Endothelial cell of umbilical vein (primary cell): ENCODE data around the gene GGPS1. TPM values are rescaled to one million over a fixed set of nuclear protein-coding genes. Genes with fewer than 3 reads are reported as not detected.

Experiments used
- BruUV-seq: library from RNA; stranded (reverse); fragments of 400-500 nt; replicated peaks from 2 replicates; lab custom pipeline; 2021; lab: Mats Ljungman, UMichigan
- CTCF ChIA-PET: fragments of 300-600, 350-600 bp; sonication (Branson Sonifier 250); formaldehyde crosslinking; loops from one replicate; lab custom pipeline; 2021; ENCODE audit warnings: antibody characterized with exemption, inconsistent platforms; lab: Charles Lee
- POLR2A ChIA-PET: fragments of 300-600, 350-600 bp; sonication (Branson Sonifier 250); formaldehyde crosslinking; loops from one replicate; lab custom pipeline; 2021; ENCODE audit warnings: antibody characterized with exemption, inconsistent platforms; lab: Charles Lee
- DNase-seq: peaks from one replicate; pipeline ENCODE4 v3.0.0-alpha.2; 2011; ENCODE audit warnings: low read depth, low spot score
- FAIRE-seq: peaks from 2 replicates; lab custom pipeline; 2011; peaks lifted over from hg19 to GRCh38; lab: Jason Lieb, UNC
- H2AFZ ChIP-seq: 2 replicates; pipeline ENCODE4 v1.6.0; 2012; ENCODE audit warnings: low read depth, low read length, control low read depth, inconsistent platforms
- H3K27ac ChIP-seq: 2 replicates; pipeline ENCODE4 v1.5.1; 2011; ENCODE audit warnings: low read depth, mild to moderate bottlenecking, control low read depth, low read length, moderate library complexity; ENCODE audit not compliant: insufficient read depth
- H3K27me3 ChIP-seq, 2 experiments: 2 replicates each; pipeline versions ENCODE4 v1.6.0 to v1.6.1; 2011; ENCODE audit warnings: low read length in 2 of 2, mixed read lengths in 1 of 2; ENCODE audit not compliant: control insufficient read depth in 2 of 2, insufficient read depth in 2 of 2
- H3K36me3 ChIP-seq, 2 experiments: 2 replicates in 1 of 2; 3 replicates in 1 of 2; pipeline ENCODE4 v1.5.1; 2011; ENCODE audit warnings: low read length in 2 of 2, mild to moderate bottlenecking in 1 of 2, moderate library complexity in 1 of 2; ENCODE audit not compliant: control insufficient read depth in 2 of 2, insufficient read depth in 2 of 2; ENCODE audit errors: extremely low read depth in 1 of 2
- H3K4me1 ChIP-seq: 3 replicates; pipeline ENCODE4 v1.5.1; 2011; ENCODE audit warnings: mild to moderate bottlenecking, low read length; ENCODE audit not compliant: control insufficient read depth, insufficient read depth; ENCODE audit errors: extremely low read depth
- H3K4me2 ChIP-seq: 2 replicates; pipeline ENCODE4 v1.6.1; 2011; ENCODE audit warnings: low read length, control low read depth, mixed read lengths; ENCODE audit not compliant: insufficient read depth
- H3K4me3 ChIP-seq, 3 experiments: fragments of 200-600 bp in 1 of 3; sonication (generic), shearing (Covaris generic) in 1 of 3; replicated peaks in 1 of 3; 2 replicates each; pipeline ENCODE4 v1.5.1; 2011 to 2016; ENCODE audit warnings: control low read depth in 3 of 3, low read length in 3 of 3, mild to moderate bottlenecking in 2 of 3, inconsistent platforms in 1 of 3, low read depth in 1 of 3, moderate library complexity in 1 of 3; ENCODE audit not compliant: insufficient read depth in 1 of 3
- H3K79me2 ChIP-seq: 2 replicates; pipeline ENCODE4 v1.6.0; 2012; ENCODE audit warnings: low read length, inconsistent platforms; ENCODE audit not compliant: control insufficient read depth, insufficient read depth
- H3K9ac ChIP-seq: replicated peaks from 2 replicates; pipeline ENCODE3; 2011; ENCODE audit warnings: low read length, control low read depth; ENCODE audit not compliant: insufficient read depth; ENCODE audit errors: extremely low read depth
- H3K9me1 ChIP-seq: replicated peaks from 3 replicates; pipeline ENCODE4 v1.6.0; 2011; ENCODE audit warnings: mild to moderate bottlenecking, low read length; ENCODE audit not compliant: control insufficient read depth, insufficient read depth; ENCODE audit errors: extremely low read depth
- H3K9me3 ChIP-seq: replicated peaks from 2 replicates; pipeline ENCODE4 v1.5.1; 2012; ENCODE audit warnings: low read length, inconsistent platforms; ENCODE audit not compliant: control insufficient read depth, insufficient read depth
- H4K20me1 ChIP-seq: replicated peaks from 2 replicates; pipeline ENCODE3; 2011; ENCODE audit warnings: mild to moderate bottlenecking, low read length; ENCODE audit not compliant: control insufficient read depth, insufficient read depth; ENCODE audit errors: extremely low read depth
- CTCF ChIP-seq, 2 donors: IDR thresholded peaks; 1 replicate in 1 of 2; 2 replicates in 1 of 2; pipeline ENCODE4 v1.5.1; 2011; ENCODE audit warnings: low read length in 2 of 2, mild to moderate bottlenecking in 2 of 2, moderate library complexity in 2 of 2, control low read depth in 1 of 2, inconsistent platforms in 1 of 2, low read depth in 1 of 2; ENCODE audit not compliant: insufficient read depth in 1 of 2; ENCODE audit errors: extremely low read depth in 1 of 2
- EZH2 ChIP-seq: IDR thresholded peaks from 2 replicates; pipeline ENCODE4 v1.6.1; 2012; ENCODE audit warnings: borderline replicate concordance, low read depth, mild to moderate bottlenecking, moderate library complexity, low read length, inconsistent platforms; ENCODE audit not compliant: severe bottlenecking
- FOS ChIP-seq: IDR thresholded peaks from 2 replicates; pipeline ENCODE4 v1.6.1; 2011; ENCODE audit warnings: mild to moderate bottlenecking, low read length, moderate library complexity, borderline replicate concordance; ENCODE audit not compliant: insufficient read depth
- GATA2 ChIP-seq: IDR thresholded peaks from 2 replicates; pipeline ENCODE4 v1.7.0; 2011; ENCODE audit warnings: low read depth, mild to moderate bottlenecking, moderate library complexity, mixed read lengths, low read length; ENCODE audit not compliant: insufficient read length, insufficient read depth
- JUN ChIP-seq: IDR thresholded peaks from 2 replicates; pipeline ENCODE4 v1.6.1; 2011; ENCODE audit warnings: borderline replicate concordance, low read depth; ENCODE audit not compliant: insufficient read length, insufficient read depth
- MAX ChIP-seq: IDR thresholded peaks from 2 replicates; pipeline ENCODE4 v1.6.1; 2011; ENCODE audit not compliant: insufficient read depth, insufficient read length
- MYC ChIP-seq: IDR thresholded peaks from one replicate; pipeline ENCODE4 v1.6.1; 2011; ENCODE audit warnings: mild to moderate bottlenecking, low read depth, low read length
- POLR2A ChIP-seq: IDR thresholded peaks from 2 replicates; pipeline ENCODE4 v1.6.1; 2012; ENCODE audit warnings: low read depth, mild to moderate bottlenecking, control low read depth, low read length
- POLR2AphosphoS5 ChIP-seq: IDR thresholded peaks from 2 replicates; pipeline ENCODE4 v1.6.1; 2012; ENCODE audit warnings: low read depth, mild to moderate bottlenecking, control low read depth, low read length, moderate library complexity; ENCODE audit not compliant: insufficient read depth
- dilution Hi-C: fragments of 300-500 bp; cut with MboI; formaldehyde crosslinking; loops from one replicate; pipeline ENCODE4 v1.15.0; 2019; ENCODE audit warnings: low sequenced_read_pairs; ENCODE audit not compliant: extremely low pct_ligation_motif_present
- intact Hi-C: fragments of 100-400 bp; cut with micrococcal nuclease; formaldehyde crosslinking; loops from one replicate; pipeline ENCODE4 v1.10.0; 2022
- polyA plus RNA-seq, 4 experiments: library from polyadenylated mRNA; depleted of rRNA in 3 of 4; stranded (reverse) in 3 of 4; unstranded in 1 of 4; fragments of >200 nt; gene quantifications; 2 replicates each; pipeline versions ENCODE4 v1.2.1 to v1.2.3, GENCODE V29; 2011 to 2012; ENCODE audit warnings: missing spikeins in 1 of 4
- total RNA-seq: library from RNA; stranded (reverse); gene quantifications from 2 replicates; pipeline ENCODE4 v1.2.3, GENCODE V29; 2021

GGPS1 gene
- total and polyA plus RNA-seq, 2 donors (not counting 3 experiments of a cell fraction or from before 2014, with no cell fraction given), result 10.7 to 29.5 TPM

- no peak for FAIRE-seq
- H4K20me1 ChIP-seq, result peaks cover 15% of the 10 kb centered on the region
Measured at GRCh38 chr1:235278915-235279292, 49.5 kb upstream of the GGPS1 start.

More at GRCh38 chr1:235278915-235279292, 49.5 kb upstream of the GGPS1 start:
- no TSS peak for BruUV-seq
- no peaks in the 10 kb centered on the region for H3K27me3 ChIP-seq
- intact Hi-C loops (no loop called here), dilution Hi-C loops (no loop called here)
- DNase-seq, result no peak
- CTCF ChIA-PET, result interaction anchor here (1.3 to 1.5 kb wide), 2 partner anchors 26 to 136 kb away, joined by 5 to 6 read pairs; no protein-coding TSS in a partner anchor
- TF ChIP-seq MYC (no peak), MAX (no peak), CTCF (IDR thresholded peaks at IDR 0.05; ENCODE audit: extremely low read depth in 1 of 2, insufficient read depth in 1 of 2, low read depth in 1 of 2, low read length in 2 of 2) (no peak), EZH2 (no peak), JUN (no peak), POLR2AphosphoS5 (no peak), POLR2A (no peak), GATA2 (no peak), FOS (no peak)
- H3K4me2 ChIP-seq, result no peak overlapping the region
- no peaks in the 10 kb centered on the region for H3K36me3 ChIP-seq
- peaks cover 89% of the 10 kb centered on the region for H3K79me2 ChIP-seq
- POLR2A ChIA-PET, result no interaction called here
- H2AFZ ChIP-seq, result no peak overlapping the region
- H3K9me3 ChIP-seq, result no peaks in the 10 kb centered on the region
- H3K4me3 ChIP-seq, result no peak overlapping the region
- H3K4me1 ChIP-seq, result no peaks in the 10 kb centered on the region
- H3K9me1 ChIP-seq, result peaks cover 5% of the 10 kb centered on the region
- no peak overlapping the region for H3K9ac ChIP-seq
- no peak overlapping the region for H3K27ac ChIP-seq
